ENCODE data around the gene AK6. TPM values are rescaled to one million over a fixed set of nuclear protein-coding genes. Genes with fewer than 3 reads are reported as not detected.

Gene AK6
- total and polyA plus RNA-seq, 9 of the 15 experiments (the other 6 are each of a cell fraction or from before 2014, with no cell fraction given), result 84.6 to 669 (median 143) TPM

DNA sequence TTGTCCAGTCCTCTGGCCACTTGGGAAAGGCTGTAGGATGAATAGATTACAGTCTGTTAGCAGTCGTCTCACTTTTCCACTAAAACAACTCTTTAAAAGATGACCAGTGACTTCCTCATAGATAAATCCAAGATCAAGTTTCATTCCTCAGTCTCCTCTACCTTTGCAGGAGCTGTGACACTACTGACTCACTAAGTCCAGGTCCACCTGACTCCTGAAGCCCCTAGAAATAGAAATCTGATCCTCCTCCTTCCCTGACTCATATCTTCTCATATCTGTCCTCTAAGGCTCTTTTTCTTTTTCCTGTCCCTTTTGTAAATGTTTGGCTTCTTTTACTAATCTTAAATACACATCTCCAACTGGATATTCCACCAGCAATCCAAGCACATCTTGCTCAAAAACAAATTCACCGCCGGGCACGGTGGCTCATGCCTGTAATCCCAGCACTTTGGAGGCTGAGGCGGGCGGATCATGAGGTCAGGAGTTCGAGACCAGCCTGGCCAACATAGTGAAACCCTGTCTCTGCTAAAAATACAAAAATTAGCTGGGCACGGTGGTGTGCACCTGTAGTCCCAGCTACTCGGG, 39.3 kb downstream of the AK6 start (continued):
- no peak for TF ChIP-seq AFF1 (IDR thresholded peaks at IDR 0.05; ENCODE audit: low read depth in 1 of 2, partially characterized antibody in 2 of 2)
- TF ChIP-seq FOXK1 (CRISPR knock-in tag; IDR thresholded peaks at IDR 0.05; ENCODE audit: borderline replicate concordance), result no peak
- no peak for TF ChIP-seq CBFA2T3 (IDR thresholded peaks at IDR 0.05)
- no peak for TF ChIP-seq RUNX1 (IDR thresholded peaks at IDR 0.05; ENCODE audit: low read depth)
- TF ChIP-seq RBBP5 (IDR thresholded peaks at IDR 0.05; ENCODE audit: borderline replicate concordance, insufficient read depth, low read length, poor library complexity, severe bottlenecking), result no peak
- no peak for TF ChIP-seq TGIF2 (CRISPR knock-in tag; IDR thresholded peaks at IDR 0.05)
- TF ChIP-seq XRCC4 (IDR thresholded peaks at IDR 0.05; ENCODE audit: extremely low read depth, insufficient read depth, insufficient read length), result no peak
- TF ChIP-seq BRD4 (IDR thresholded peaks at IDR 0.05), result no peak
- TF ChIP-seq, protein P1, sequence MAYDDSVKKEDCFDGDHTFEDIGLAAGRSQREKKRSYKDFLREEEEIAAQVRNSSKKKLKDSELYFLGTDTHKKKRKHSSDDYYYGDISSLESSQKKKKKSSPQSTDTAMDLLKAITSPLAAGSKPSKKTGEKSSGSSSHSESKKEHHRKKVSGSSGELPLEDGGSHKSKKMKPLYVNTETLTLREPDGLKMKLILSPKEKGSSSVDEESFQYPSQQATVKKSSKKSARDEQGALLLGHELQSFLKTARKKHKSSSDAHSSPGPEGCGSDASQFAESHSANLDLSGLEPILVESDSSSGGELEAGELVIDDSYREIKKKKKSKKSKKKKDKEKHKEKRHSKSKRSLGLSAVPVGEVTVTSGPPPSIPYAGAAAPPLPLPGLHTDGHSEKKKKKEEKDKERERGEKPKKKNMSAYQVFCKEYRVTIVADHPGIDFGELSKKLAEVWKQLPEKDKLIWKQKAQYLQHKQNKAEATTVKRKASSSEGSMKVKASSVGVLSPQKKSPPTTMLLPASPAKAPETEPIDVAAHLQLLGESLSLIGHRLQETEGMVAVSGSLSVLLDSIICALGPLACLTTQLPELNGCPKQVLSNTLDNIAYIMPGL (CRISPR knock-in tag; IDR thresholded peaks at IDR 0.05), result no peak

All from K562 (cell line).